Hematopoietic multipotent progenitor cell treated with erythropoietin and hydrocortisone succinate and interleukin-3 and kit ligand, for 8 days (in vitro differentiated cells): ENCODE data around the gene GSTT2B.
"Not testable (repeated sequence)": the region's sequence is repeated elsewhere in the genome, so short reads cannot be mapped to it uniquely, and the experiment has no call there.

Experiments
- DNase-seq: peaks from one replicate; pipeline ENCODE4 v3.0.0-alpha.2; 2015

The GSTT2B gene

DNA sequence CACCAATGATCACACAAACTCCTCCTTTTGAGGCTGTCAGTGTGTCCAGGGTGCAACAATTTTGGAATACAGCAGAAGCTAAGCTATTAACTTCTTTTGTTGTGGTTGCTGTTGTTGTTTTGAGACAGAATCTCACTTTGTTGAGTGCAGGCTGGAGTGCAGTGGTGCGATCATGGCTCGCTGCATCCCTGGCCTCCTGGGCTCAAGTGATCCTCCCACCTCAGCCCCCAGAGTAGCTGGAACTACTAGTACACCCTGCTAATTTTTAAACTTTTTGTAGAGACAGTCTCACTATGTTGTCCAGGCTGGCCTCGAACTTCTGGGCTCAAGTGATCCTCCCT, 22.0 kb downstream of the GSTT2B start:
- DNase-seq = no peak

GRCh38 chr22:23938328-23939016, 22.5 kb downstream of the GSTT2B start:
- peak; percentile 68 for DNase-seq

DNA sequence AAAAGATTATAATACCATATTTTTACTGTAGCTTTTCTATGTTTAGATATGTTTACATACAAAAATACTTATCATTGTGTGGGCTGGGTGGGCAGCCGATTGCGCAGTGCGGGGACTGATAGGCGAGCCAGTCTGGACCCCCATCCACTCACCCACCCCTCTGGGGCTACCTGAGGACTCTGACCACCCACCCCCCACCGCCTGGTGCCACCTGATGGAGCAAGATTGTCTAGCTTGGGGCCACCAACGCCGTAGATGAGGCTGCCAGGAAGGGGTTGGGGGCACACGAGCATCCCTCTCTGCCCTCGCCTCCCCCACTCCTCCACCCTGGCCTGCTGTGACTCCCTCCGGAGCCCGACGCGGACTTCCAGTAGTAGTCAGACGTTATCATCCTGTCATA, 34.4 kb downstream of the GSTT2B start:
- no peak for DNase-seq

GRCh38 chr22:23925020-23925606, 35.9 kb downstream of the GSTT2B start:
- DNase-seq = no peak

DNA sequence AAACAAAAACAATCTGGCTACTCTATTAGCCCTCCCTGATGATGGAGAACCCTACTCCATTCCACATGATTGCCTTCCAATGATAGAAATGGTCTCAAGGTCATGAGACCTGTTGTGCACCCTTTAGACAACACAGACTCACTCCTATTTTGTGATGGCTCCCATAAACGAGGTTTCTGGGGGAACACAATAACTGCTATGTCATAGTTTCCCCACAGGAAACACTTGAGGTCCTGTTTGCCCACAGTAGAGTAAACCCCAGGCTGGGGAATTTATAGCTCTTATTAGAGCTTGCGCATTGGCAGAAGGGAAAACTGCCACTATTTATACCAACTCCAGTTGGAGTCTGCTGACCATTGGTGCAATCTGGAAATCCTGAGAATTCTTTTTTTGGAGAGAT, 38.1 kb downstream of the GSTT2B start:
- no peak for DNase-seq

DNA sequence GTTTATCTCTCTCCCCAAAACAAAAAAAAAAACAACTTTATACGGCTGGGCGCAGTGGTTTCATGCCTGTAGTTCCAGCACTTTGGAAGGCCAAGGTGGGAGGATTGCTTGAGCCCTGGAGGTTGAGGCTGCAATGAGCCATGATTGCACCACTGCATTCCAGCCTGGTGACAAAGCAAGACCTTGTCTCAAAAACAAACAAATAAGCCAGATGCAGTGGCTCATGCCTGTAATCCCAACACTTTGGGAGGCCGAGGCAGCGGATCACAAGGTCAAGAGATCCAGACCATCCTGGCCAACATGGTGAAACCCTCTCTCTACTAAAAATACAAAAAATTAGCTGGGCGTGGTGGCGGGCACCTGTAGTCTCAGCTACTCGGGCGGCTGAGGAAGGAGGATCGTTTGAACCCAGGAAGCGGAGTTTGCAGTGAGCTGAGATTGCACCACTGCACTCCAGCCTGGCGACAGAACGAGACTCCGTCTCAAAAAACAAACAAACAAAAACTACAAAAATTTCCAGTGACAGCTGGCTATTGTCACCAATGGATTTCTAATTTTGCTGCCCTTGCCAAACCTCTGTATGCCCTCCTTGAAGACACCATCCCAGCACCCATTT, 39.3 kb downstream of the GSTT2B start:
- DNase-seq = not testable (repeated sequence)

DNA sequence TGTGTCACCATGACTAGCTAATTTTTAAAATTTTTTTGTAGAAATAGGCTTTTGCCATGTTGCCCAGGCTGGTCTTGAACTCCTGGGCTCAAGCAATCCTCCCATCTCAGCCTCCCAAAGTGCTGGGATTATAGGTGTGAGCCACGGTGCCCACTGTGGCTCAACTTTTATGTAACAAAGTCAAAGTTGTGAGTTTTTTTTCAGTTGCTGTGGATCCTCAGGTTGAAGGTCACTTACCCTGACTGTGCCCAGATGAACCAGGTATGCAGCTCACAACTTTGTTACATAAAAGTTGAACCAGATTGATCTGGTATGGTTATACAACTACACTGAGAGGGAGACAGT, 40.8 kb downstream of the GSTT2B start:
- not testable (repeated sequence) for DNase-seq

- DNase-seq = no peak
Observed at GRCh38 chr22:23915290-23915689, 45.7 kb downstream of the GSTT2B start.

DNA sequence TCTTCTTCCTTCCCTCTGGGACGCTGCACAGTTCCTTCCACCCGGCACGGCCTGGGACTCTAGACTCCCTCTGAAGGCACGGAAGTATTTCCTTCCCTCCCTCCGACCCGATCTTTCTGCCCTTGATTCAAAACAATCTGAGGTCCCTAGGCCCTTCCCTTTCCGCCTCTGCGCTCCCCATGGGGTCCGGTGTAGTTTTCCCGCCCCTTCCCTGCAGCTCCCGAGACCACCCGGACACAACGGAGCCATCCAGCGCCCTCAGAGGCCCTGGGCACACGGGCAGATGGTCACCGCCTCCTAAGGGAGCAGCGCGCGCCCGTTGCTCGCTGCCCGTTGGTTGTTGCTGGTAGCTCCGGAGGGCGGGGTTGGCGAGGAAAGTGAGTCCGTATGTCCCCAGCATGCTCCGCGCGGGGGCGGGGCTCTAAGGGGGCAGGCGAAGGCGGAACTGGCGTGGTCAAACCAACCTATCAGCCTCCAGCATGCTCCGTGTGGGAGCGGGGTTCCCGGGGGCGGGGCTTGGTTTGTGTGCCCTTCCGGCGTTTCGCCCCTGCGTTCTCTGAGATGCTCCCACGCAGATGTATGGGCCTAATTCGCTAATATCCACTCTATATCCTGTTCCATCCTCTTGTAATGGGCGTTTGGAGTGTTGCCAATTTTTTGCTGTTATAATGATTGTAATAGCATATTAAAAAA, 47.2 kb downstream of the GSTT2B start:
- peak; percentile 99 for DNase-seq

GRCh38 chr22:23913306-23913660, 47.7 kb downstream of the GSTT2B start:
- DNase-seq = no peak

DNA sequence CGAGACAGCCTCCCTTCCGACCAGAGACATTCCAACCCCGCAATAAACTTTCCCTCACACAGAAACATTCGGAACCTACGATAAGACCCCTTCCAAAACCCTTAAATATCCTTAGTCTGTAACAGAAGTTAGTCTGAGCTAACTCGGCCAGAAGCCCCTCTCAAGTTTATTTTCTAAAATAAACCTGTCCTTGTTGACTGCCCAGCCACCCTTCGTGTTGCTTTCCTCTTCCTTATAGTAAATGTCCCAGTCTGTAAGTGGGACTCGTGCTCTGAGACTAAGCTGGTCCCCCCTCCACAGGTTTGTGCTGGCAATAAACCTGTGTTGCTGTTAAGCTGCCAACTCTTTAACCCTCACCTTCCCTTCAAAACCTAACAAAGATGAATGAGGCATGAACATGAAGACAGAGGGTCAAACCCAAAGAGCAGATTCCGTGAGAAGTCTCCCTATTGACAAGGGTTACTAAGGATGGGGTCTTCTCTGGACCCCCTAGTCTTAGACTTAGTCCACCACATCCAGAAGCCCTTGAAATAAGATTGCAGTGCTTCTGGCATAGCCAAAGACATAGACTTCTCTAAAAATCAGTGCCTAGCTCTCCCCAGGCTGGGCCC, 48.6 kb downstream of the GSTT2B start:
- DNase-seq = no peak

DNA sequence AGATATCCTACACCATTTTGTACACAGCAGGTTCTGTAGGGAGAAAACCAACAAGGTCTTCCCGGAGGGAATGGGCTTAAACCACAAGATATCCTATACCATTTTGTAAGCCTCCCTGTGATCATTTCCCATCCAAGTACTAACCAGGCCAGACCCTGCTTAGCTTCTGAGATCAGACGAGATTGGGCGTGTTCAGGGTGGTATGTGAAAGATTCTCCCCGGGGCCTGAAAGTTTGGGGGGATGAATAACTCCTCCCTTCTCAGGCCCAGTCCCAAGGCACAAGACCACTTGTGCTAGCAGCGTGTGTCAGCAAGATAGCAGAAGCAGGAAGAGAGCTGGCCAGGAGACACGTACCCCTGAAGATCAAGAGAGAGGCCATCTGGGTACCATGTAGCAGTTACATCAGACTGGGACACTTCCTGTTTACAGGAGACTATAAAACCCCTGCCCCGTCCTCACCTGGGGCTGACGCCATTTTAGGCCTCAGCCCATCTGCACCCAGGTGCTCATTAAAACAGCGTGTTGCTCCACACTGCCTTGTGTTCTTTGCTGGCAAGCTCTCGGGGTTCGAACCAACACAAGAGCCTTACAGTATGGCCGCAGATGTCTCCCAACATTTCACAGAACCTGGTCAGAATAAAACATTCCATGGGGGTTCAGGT, 49.5 kb downstream of the GSTT2B start:
- peak; percentile 35 for DNase-seq

GRCh38 chr22:23910496-23911190, 50.4 kb downstream of the GSTT2B start:
- no peak for DNase-seq

DNA sequence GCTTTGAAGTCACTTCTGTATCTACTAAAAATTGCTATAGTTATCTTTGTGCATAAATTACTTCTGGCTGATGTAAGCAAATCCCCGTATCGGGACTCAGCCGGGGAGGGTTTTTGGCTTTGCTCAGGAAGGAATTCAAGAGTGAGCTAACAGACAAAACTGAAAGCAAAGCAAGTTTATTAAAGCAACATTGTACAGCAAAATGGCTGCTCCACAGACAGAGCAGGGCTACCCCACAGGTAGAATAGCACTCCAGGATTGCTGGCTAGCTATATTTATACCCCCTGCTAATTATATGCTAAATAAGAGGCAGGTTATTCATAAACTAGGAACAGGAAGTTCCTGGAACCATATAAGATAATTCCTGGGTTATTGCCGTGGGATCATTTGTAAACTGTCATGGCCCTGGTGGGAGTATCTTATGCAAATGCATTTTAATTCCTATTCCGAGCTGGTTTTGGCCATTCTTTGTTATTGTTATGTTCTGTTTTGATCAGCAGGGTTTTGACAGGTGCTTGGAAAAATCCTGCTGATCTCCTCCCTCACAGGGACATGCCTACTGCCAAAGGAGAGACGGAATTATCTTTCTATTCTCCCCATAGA, 51.6 kb downstream of the GSTT2B start:
- no peak for DNase-seq

GRCh38 chr22:23908587-23909205, 52.3 kb downstream of the GSTT2B start:
- no peak for DNase-seq

DNA sequence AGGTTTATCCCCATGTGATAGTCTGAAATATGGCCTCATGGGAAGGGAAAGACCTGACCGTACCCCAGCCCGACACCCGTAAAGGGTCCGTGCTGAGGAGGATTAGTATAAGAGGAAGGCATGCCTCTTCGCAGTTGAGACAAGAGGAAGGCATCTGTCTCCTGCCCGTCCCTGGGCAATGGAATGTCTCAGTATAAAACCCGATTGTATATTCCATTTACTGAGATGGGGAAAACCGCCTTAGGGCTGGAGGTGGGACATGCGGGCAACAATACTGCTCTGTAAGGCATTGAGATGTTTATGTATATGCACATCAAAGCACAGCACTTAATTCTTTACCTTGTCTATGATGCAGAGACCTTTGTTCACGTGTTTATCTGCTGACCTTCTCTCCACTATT, 53.6 kb downstream of the GSTT2B start:
- not testable (repeated sequence) for DNase-seq
